ENCODE results near the gene SV2C.

SV2C gene

DNA sequence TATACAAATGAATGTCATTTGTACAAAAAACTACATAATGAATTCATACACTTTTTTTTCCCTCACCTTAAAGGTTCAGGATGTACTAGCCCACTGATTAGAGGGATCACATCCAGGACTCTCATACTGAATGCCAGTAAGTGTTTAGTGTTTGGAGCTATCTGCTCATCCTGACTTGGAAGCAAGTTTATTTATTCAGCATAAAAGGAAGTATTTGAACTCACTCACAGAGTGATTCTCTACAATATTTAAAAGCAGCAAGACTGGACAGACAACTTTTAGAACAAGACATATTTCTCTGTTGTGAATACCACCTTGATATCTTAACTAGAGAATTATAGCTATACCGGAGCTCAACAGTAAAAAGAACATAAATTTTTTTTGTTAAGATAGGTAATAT lies 305.1 kb downstream of the SV2C start:
- CTCF ChIA-PET: no interaction called here
- Histone ChIP-seq H3K4me3 (ENCODE audit: low read depth, low read length) (no peak overlapping the region), H3K36me3 (ENCODE audit: control insufficient read depth in 2 of 2, insufficient read depth in 1 of 2, low read length in 2 of 2) (no peaks in the 10 kb centered on the region; a peak in 1 of 3 replicates), H3K9me3 (ENCODE audit: control insufficient read depth, insufficient read depth, low read depth, low read length) (no peaks in the 10 kb centered on the region), H3K27ac (ENCODE audit: extremely low read depth, low read depth, low read length) (no peak overlapping the region), H3K4me1 (ENCODE audit: control insufficient read depth, insufficient read depth, low read length) (no peaks in the 10 kb centered on the region)
- POLR2A ChIA-PET: no interaction called here
- TF ChIP-seq ZNF350 (tag by site-specific recombination; IDR thresholded peaks at IDR 0.05): no peak
- TF ChIP-seq ZNF830 (tag by site-specific recombination; IDR thresholded peaks at IDR 0.05; ENCODE audit: low read depth): no peak
- no peak for TF ChIP-seq ZNF571 (tag by site-specific recombination; IDR thresholded peaks at IDR 0.05)
- TF ChIP-seq ZNF391 (tag by site-specific recombination; IDR thresholded peaks at IDR 0.05; ENCODE audit: borderline replicate concordance, low read depth): no peak
- TF ChIP-seq ZNF670 (tag by site-specific recombination; IDR thresholded peaks at IDR 0.05; ENCODE audit: low read depth): no peak
- TF ChIP-seq, protein P1, sequence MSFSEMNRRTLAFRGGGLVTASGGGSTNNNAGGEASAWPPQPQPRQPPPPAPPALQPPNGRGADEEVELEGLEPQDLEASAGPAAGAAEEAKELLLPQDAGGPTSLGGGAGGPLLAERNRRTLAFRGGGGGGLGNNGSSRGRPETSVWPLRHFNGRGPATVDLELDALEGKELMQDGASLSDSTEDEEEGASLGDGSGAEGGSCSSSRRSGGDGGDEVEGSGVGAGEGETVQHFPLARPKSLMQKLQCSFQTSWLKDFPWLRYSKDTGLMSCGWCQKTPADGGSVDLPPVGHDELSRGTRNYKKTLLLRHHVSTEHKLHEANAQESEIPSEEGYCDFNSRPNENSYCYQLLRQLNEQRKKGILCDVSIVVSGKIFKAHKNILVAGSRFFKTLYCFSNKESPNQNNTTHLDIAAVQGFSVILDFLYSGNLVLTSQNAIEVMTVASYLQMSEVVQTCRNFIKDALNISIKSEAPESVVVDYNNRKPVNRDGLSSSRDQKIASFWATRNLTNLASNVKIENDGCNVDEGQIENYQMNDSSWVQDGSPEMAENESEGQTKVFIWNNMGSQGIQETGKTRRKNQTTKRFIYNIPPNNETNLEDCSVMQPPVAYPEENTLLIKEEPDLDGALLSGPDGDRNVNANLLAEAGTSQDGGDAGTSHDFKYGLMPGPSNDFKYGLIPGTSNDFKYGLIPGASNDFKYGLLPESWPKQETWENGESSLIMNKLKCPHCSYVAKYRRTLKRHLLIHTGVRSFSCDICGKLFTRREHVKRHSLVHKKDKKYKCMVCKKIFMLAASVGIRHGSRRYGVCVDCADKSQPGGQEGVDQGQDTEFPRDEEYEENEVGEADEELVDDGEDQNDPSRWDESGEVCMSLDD (tag by site-specific recombination; IDR thresholded peaks at IDR 0.05): no peak
- no peak for TF ChIP-seq ZNF837 (tag by site-specific recombination; IDR thresholded peaks at IDR 0.05)
- TF ChIP-seq ZNF610 (tag by site-specific recombination; IDR thresholded peaks at IDR 0.05; ENCODE audit: borderline replicate concordance): no peak
- no peak for TF ChIP-seq ZNF558 (tag by site-specific recombination; IDR thresholded peaks at IDR 0.05)
- TF ChIP-seq ZNF248 (tag by site-specific recombination; IDR thresholded peaks at IDR 0.05): no peak
- TF ChIP-seq ZNF521 (tag by site-specific recombination; IDR thresholded peaks at IDR 0.05): no peak
- TF ChIP-seq ZNF146 (tag by site-specific recombination; IDR thresholded peaks at IDR 0.05): no peak
- no peak for TF ChIP-seq ZNF121 (tag by site-specific recombination; IDR thresholded peaks at IDR 0.05)
- TF ChIP-seq ZIC2 (tag by site-specific recombination; IDR thresholded peaks at IDR 0.05): no peak
- no peak for TF ChIP-seq BCL11A (tag by site-specific recombination; IDR thresholded peaks at IDR 0.05; ENCODE audit: low read depth)
- TF ChIP-seq, protein P2, sequence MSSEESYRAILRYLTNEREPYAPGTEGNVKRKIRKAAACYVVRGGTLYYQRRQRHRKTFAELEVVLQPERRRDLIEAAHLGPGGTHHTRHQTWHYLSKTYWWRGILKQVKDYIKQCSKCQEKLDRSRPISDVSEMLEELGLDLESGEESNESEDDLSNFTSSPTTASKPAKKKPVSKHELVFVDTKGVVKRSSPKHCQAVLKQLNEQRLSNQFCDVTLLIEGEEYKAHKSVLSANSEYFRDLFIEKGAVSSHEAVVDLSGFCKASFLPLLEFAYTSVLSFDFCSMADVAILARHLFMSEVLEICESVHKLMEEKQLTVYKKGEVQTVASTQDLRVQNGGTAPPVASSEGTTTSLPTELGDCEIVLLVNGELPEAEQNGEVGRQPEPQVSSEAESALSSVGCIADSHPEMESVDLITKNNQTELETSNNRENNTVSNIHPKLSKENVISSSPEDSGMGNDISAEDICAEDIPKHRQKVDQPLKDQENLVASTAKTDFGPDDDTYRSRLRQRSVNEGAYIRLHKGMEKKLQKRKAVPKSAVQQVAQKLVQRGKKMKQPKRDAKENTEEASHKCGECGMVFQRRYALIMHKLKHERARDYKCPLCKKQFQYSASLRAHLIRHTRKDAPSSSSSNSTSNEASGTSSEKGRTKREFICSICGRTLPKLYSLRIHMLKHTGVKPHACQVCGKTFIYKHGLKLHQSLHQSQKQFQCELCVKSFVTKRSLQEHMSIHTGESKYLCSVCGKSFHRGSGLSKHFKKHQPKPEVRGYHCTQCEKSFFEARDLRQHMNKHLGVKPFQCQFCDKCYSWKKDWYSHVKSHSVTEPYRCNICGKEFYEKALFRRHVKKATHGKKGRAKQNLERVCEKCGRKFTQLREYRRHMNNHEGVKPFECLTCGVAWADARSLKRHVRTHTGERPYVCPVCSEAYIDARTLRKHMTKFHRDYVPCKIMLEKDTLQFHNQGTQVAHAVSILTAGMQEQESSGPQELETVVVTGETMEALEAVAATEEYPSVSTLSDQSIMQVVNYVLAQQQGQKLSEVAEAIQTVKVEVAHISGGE (tag by site-specific recombination; conservative IDR thresholded peaks at IDR 0.05; ENCODE audit: low read depth): no peak
- TF ChIP-seq ZNF514 (tag by site-specific recombination; IDR thresholded peaks at IDR 0.05): no peak

DNA sequence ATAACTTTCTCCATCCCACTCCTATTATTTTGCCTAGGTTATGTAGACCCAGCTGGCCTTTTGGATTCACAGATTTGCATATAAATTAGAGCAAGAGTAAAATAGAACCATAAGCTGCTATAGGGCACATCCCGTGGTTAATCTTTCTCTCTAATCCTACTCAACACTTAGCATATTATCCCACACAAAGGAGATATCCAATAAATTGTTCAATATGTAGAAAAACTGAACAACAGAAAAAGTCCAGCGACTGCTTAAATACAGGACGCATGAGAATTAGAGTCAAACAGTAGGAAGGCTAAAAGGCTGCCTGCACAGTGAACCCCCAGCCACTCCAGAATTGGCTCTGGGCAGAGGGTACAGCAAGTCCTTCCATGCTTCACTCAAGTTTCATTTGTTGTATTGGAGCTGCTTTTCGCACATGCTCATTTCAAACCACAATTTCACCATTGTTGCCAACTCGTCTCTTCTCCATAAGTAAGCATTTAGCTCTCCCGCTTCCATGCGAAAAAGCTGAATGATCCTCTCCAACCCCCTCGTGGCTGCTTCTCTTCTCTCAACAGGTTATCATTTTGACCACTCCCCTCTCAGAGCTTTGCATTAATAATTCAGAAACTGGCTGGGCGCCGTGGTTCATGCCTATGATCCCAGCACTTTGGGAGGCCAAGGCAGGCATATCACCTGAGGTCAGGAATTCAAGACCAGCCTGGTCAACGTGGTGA lies 305.8 kb downstream of the SV2C start:
- Histone ChIP-seq H3K27ac (ENCODE audit: extremely low read depth, low read depth, low read length) (no peak overlapping the region), H3K4me1 (ENCODE audit: control insufficient read depth, insufficient read depth, low read length) (no peaks in the 10 kb centered on the region), H3K36me3 (ENCODE audit: control insufficient read depth in 2 of 2, insufficient read depth in 1 of 2, low read length in 2 of 2) (no peaks in the 10 kb centered on the region; a peak in 1 of 3 replicates), H3K4me3 (ENCODE audit: low read depth, low read length) (no peak overlapping the region), H3K9me3 (ENCODE audit: control insufficient read depth, insufficient read depth, low read depth, low read length) (no peaks in the 10 kb centered on the region)
- ChIA-PET CTCF (interaction anchor here (0.6 to 0.9 kb wide), 3 partner anchors 13 to 23 kb away, joined by 3 to 10 read pairs (median 6); no protein-coding TSS in a partner anchor), POLR2A (no interaction called here)
- TF ChIP-seq OVOL3 (tag by site-specific recombination; IDR thresholded peaks at IDR 0.05) (no peak), ZNF530 (tag by site-specific recombination; IDR thresholded peaks at IDR 0.05; ENCODE audit: low read depth) (no peak), ZNF146 (tag by site-specific recombination; IDR thresholded peaks at IDR 0.05) (no peak), ZNF292 (tag by site-specific recombination; IDR thresholded peaks at IDR 0.05; ENCODE audit: borderline replicate concordance, low read depth) (no peak), OSR2 (tag by site-specific recombination; IDR thresholded peaks at IDR 0.05) (no peak)

All from HEK293 (cell line).